B cell (primary cell): ENCODE results near the gene CHST9. TPM values are rescaled to one million over a fixed set of nuclear protein-coding genes. Genes with fewer than 3 reads are reported as not detected.

Experiments used
- ATAC-seq: fragments of 200-7000 bp; cut with Tn5 transposase; one replicate; pipeline ENCODE4 v1.10.0; 2021; ENCODE audit warnings: low read depth, mild to moderate bottlenecking, moderate number of reproducible peaks, moderate library complexity
- CTCF ChIA-PET: fragments of 350-600 bp; sonication (Branson Sonifier 250); formaldehyde crosslinking; loops from one replicate; lab custom pipeline; 2021; ENCODE audit warnings: antibody characterized with exemption, inconsistent platforms; lab: Charles Lee
- POLR2A ChIA-PET: fragments of 350-600 bp; sonication (Branson Sonifier 250); formaldehyde crosslinking; loops from one replicate; lab custom pipeline; 2021; ENCODE audit warnings: antibody characterized with exemption; lab: Charles Lee
- DNase-seq: peaks from one replicate; pipeline ENCODE4 v3.0.0; 2013
- H2AFZ ChIP-seq: 2 replicates; pipeline ENCODE4 v1.6.1; 2012; ENCODE audit warnings: mild to moderate bottlenecking, low read depth, low read length; ENCODE audit not compliant: insufficient read depth, poor library complexity, severe bottlenecking
- H3K27ac ChIP-seq, 2 donors: 1 replicate in 1 of 2; 2 replicates in 1 of 2; pipeline ENCODE4 v1.5.1; 2012 to 2013; ENCODE audit warnings: low read length in 2 of 2, mild to moderate bottlenecking in 2 of 2, moderate library complexity in 1 of 2
- H3K27me3 ChIP-seq, 4 experiments: fragments of 200-600 bp in 1 of 4; sonication (generic) in 1 of 4; replicated peaks in 1 of 4; 1 replicate in 2 of 4; 2 replicates in 2 of 4; pipeline versions ENCODE4 v1.6.1 to v1.7.0; 2013 to 2016; ENCODE audit warnings: low read length in 3 of 4, mild to moderate bottlenecking in 2 of 4, mixed read lengths in 1 of 4, moderate library complexity in 1 of 4; ENCODE audit not compliant: insufficient read depth in 4 of 4, control insufficient read depth in 3 of 4; ENCODE audit errors: control extremely low read depth in 1 of 4
- H3K36me3 ChIP-seq, 2 experiments: replicated peaks in 1 of 2; 1 replicate in 1 of 2; 2 replicates in 1 of 2; pipeline versions ENCODE4 v1.6.1 to v1.7.1; 2013; ENCODE audit warnings: low read length in 1 of 2; ENCODE audit not compliant: insufficient read depth in 2 of 2, control insufficient read depth in 1 of 2; ENCODE audit errors: control extremely low read depth in 1 of 2, extremely low read depth in 1 of 2
- H3K4me1 ChIP-seq, 2 donors: fragments of 200-600 bp in 1 of 2; sonication (generic) in 1 of 2; 1 replicate in 1 of 2; 2 replicates in 1 of 2; pipeline versions ENCODE4 v1.5.1 to v1.6.1; 2013 to 2017; ENCODE audit warnings: low read length in 2 of 2; ENCODE audit not compliant: control insufficient read depth in 2 of 2, insufficient read depth in 2 of 2
- H3K4me2 ChIP-seq: replicated peaks from 2 replicates; pipeline ENCODE3; 2012; ENCODE audit warnings: mild to moderate bottlenecking, low read depth, low read length; ENCODE audit not compliant: poor library complexity, severe bottlenecking
- H3K4me3 ChIP-seq, 5 experiments: fragments of 200-600 bp in 1 of 5; sonication (generic) in 1 of 5; 1 replicate in 3 of 5; 2 replicates in 2 of 5; pipeline versions ENCODE4 v1.5.1 to v1.7.0; 2011 to 2016; ENCODE audit warnings: low read length in 4 of 5, mild to moderate bottlenecking in 4 of 5, low read depth in 2 of 5, control low read depth in 1 of 5, moderate library complexity in 1 of 5; ENCODE audit not compliant: insufficient read depth in 1 of 5; ENCODE audit errors: control extremely low read depth in 1 of 5, extremely low read depth in 1 of 5
- H3K79me2 ChIP-seq: fragments of 200-600 bp; sonication (generic); one replicate; pipeline ENCODE4 v1.6.0; 2016; ENCODE audit warnings: low read length; ENCODE audit not compliant: control insufficient read depth, insufficient read depth
- H3K9ac ChIP-seq: fragments of 200-600 bp; sonication (generic); 2 replicates; pipeline ENCODE4 v1.6.1; 2017; ENCODE audit warnings: mild to moderate bottlenecking, low read length, moderate library complexity
- H3K9me3 ChIP-seq, 3 donors: one replicate each; pipeline versions ENCODE4 v1.6.1 to v1.7.1; 2013; ENCODE audit warnings: low read length in 2 of 3; ENCODE audit not compliant: control insufficient read depth in 2 of 3, insufficient read depth in 1 of 3; ENCODE audit errors: control extremely low read depth in 1 of 3
- H4K20me1 ChIP-seq: 2 replicates; pipeline ENCODE4 v1.6.0; 2012; ENCODE audit warnings: mild to moderate bottlenecking, low read length; ENCODE audit not compliant: insufficient read depth, control insufficient read depth, poor library complexity, severe bottlenecking
- H3K27ac Mint-ChIP-seq: one replicate; pipeline ENCODE4 v1.8.0; 2021; ENCODE audit warnings: mixed read lengths
- H3K27me3 Mint-ChIP-seq: one replicate; pipeline ENCODE4 v1.8.0; 2021; ENCODE audit warnings: mixed read lengths
- H3K4me1 Mint-ChIP-seq: one replicate; pipeline ENCODE4 v1.8.0; 2021; ENCODE audit warnings: mixed read lengths
- H3K4me3 Mint-ChIP-seq: one replicate; pipeline ENCODE4 v1.8.0; 2021; ENCODE audit warnings: mixed read lengths
- H3K9me3 Mint-ChIP-seq: one replicate; pipeline ENCODE4 v1.8.0; 2022; ENCODE audit warnings: mixed read lengths; ENCODE audit not compliant: insufficient read depth
- EZH2 ChIP-seq: IDR thresholded peaks from 2 replicates; pipeline ENCODE4 v1.6.1; 2012; ENCODE audit warnings: borderline replicate concordance, low read depth, mild to moderate bottlenecking, moderate library complexity, low read length; ENCODE audit not compliant: insufficient read depth, poor library complexity, severe bottlenecking
- WGBS: methylation state at CpG from one replicate; pipeline ENCODE4 v1.1.5; 2013; ENCODE audit warnings: missing lambda C conversion rate; ENCODE audit not compliant: insufficient coverage; 5-methylcytosine and 5-hydroxymethylcytosine counted together
- intact Hi-C: fragments of 100-400 bp; cut with micrococcal nuclease; formaldehyde crosslinking; loops from one replicate; pipeline ENCODE4 v1.10.0; 2022
- polyA plus RNA-seq: library from polyadenylated mRNA; depleted of rRNA; stranded (reverse); fragments of >200 nt; gene quantifications from 2 replicates; pipeline ENCODE4 v1.2.3, GENCODE V29; 2012
- total RNA-seq, 2 donors: library from RNA; stranded (reverse); fragments of 120-200 nt in 1 of 2; gene quantifications; 1 replicate in 1 of 2; 2 replicates in 1 of 2; pipeline versions ENCODE4 v1.2.3 to v1.2.4, GENCODE V29; 2013 to 2022
- TF ChIP-seq, protein P1 (sequence below): fragments of 200-600 bp; IDR thresholded peaks from one replicate; pipeline ENCODE4 v1.8.0; 2022; ENCODE audit warnings: antibody characterized with exemption, mild to moderate bottlenecking

The CHST9 gene
- total and polyA plus RNA-seq, 2 donors (not counting 1 experiment from before 2014, with no cell fraction given): not detected

DNA sequence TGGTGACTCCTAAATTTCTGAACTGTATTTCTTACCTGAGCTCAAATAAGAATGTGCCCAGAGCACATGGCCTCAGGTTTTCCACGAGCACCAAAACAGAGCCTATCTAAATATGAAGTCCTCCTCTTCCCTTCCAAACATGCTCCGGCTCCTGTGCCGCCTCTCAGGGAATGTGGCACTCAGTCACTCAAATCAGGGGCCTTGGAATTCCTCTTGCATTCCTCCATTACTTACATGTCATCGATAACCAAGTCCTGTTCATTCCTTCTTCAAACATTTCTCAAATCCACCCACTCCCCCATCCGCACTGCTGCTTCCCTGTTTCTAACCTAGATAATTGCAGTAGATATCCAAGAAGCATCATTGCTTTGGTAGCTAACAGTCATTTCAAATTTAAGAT, 151.4 kb downstream of the CHST9 start:
- ChIA-PET CTCF (no interaction called here), POLR2A (no interaction called here)
- no peak overlapping the region for H3K4me2 ChIP-seq
- H3K27ac ChIP-seq: no peak overlapping the region
- no peaks in the 10 kb centered on the region for H3K79me2 ChIP-seq
- H3K4me1 Mint-ChIP-seq: no peaks in the 10 kb centered on the region
- ATAC-seq (no peak), DNase-seq (no peak)
- no peak overlapping the region for H3K4me3 Mint-ChIP-seq
- no peaks in the 10 kb centered on the region for H3K27me3 ChIP-seq
- WGBS: 87% methylated on average over 5 of the region's 5 CpGs
- TF ChIP-seq, protein P1, sequence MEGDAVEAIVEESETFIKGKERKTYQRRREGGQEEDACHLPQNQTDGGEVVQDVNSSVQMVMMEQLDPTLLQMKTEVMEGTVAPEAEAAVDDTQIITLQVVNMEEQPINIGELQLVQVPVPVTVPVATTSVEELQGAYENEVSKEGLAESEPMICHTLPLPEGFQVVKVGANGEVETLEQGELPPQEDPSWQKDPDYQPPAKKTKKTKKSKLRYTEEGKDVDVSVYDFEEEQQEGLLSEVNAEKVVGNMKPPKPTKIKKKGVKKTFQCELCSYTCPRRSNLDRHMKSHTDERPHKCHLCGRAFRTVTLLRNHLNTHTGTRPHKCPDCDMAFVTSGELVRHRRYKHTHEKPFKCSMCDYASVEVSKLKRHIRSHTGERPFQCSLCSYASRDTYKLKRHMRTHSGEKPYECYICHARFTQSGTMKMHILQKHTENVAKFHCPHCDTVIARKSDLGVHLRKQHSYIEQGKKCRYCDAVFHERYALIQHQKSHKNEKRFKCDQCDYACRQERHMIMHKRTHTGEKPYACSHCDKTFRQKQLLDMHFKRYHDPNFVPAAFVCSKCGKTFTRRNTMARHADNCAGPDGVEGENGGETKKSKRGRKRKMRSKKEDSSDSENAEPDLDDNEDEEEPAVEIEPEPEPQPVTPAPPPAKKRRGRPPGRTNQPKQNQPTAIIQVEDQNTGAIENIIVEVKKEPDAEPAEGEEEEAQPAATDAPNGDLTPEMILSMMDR: no peak
- no peak for TF ChIP-seq EZH2
- no peaks in the 10 kb centered on the region for H3K36me3 ChIP-seq
- H4K20me1 ChIP-seq: no peaks in the 10 kb centered on the region
- no peak overlapping the region for H2AFZ ChIP-seq
- H3K27ac Mint-ChIP-seq: no peak overlapping the region
- H3K9ac ChIP-seq: no peak overlapping the region
- H3K9me3 ChIP-seq: no peaks in the 10 kb centered on the region
- intact Hi-C loops: no loop called here
- H3K4me1 ChIP-seq: no peaks in the 10 kb centered on the region
- H3K27me3 Mint-ChIP-seq: peaks cover 8% of the 10 kb centered on the region
- no peak overlapping the region for H3K4me3 ChIP-seq
- H3K9me3 Mint-ChIP-seq: no peaks in the 10 kb centered on the region

DNA sequence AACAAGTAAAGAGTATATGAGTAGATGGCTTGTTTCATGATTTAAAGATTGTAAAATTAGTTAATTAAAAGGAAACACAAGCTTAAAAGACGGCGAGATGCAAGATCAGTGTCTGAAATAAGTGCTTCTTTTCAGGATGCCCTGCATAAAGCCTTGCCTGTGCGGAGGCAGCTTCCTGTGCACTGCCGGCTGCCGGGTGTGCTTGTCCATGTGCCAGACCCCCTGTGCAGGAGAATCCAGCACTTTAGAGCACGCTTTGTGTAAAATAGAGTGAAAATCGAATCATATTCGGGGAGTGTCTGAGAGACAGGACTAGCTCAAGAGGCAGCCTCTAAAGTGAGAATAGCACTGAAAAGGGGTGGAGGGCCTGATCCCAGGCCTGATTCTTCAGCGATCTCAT, 154.7 kb downstream of the CHST9 start:
- no peaks in the 10 kb centered on the region for H3K4me1 Mint-ChIP-seq
- 91% methylated on average over 9 of the region's 9 CpGs for WGBS
- Histone ChIP-seq H3K9me3 (no peaks in the 10 kb centered on the region), H3K4me2 (no peak overlapping the region), H2AFZ (no peak overlapping the region), H3K36me3 (no peaks in the 10 kb centered on the region), H3K4me3 (no peak overlapping the region), H3K27ac (no peak overlapping the region), H3K9ac (no peak overlapping the region), H4K20me1 (no peaks in the 10 kb centered on the region), H3K79me2 (no peaks in the 10 kb centered on the region), H3K4me1 (no peaks in the 10 kb centered on the region), H3K27me3 (no peaks in the 10 kb centered on the region)
- peaks cover 8% of the 10 kb centered on the region for H3K27me3 Mint-ChIP-seq
- H3K9me3 Mint-ChIP-seq: no peaks in the 10 kb centered on the region
- DNase-seq: no peak
- no peak for ATAC-seq
- TF ChIP-seq, protein P1: no peak
- TF ChIP-seq EZH2: no peak
- intact Hi-C loops: no loop called here
- CTCF ChIA-PET: no interaction called here
- H3K27ac Mint-ChIP-seq: no peak overlapping the region
- POLR2A ChIA-PET: no interaction called here
- H3K4me3 Mint-ChIP-seq: no peak overlapping the region
